Mesothelial cell of epicardium (in vitro differentiated cells): ENCODE measurements around the gene SKAP1. TPM values are rescaled to one million over a fixed set of nuclear protein-coding genes. Genes with fewer than 3 reads are reported as not detected.
"Not testable (repeated sequence)": the region's sequence is repeated elsewhere in the genome, so short reads cannot be mapped to it uniquely, and the experiment has no call there.

ENCODE experiments used
- DNase-seq, 2 experiments: peaks; one replicate each; pipeline ENCODE4 v3.0.0; 2021; ENCODE audit warnings: low spot score in 2 of 2; ENCODE audit not compliant: unreplicated experiment in 2 of 2
- H3K27ac Mint-ChIP-seq: 2 replicates; pipeline ENCODE4 v1.8.0; 2021; ENCODE audit warnings: mixed read lengths
- H3K27me3 Mint-ChIP-seq: 2 replicates; pipeline ENCODE4 v1.8.0; 2021; ENCODE audit warnings: low read depth, mixed read lengths
- H3K36me3 Mint-ChIP-seq: 2 replicates; pipeline ENCODE4 v1.8.0; 2021; ENCODE audit warnings: mixed read lengths
- H3K4me1 Mint-ChIP-seq: 2 replicates; pipeline ENCODE4 v1.8.0; 2021; ENCODE audit warnings: mixed read lengths
- H3K4me3 Mint-ChIP-seq: 2 replicates; pipeline ENCODE4 v1.8.0; 2021; ENCODE audit warnings: mild to moderate bottlenecking, moderate library complexity, mixed read lengths
- H3K9me3 Mint-ChIP-seq: 2 replicates; pipeline ENCODE4 v1.8.0; 2021; ENCODE audit warnings: mixed read lengths
- CTCF ChIP-seq: fragments of 200-600 bp; sonication (generic); IDR thresholded peaks from one replicate; pipeline ENCODE4 v1.5.0; 2021; ENCODE audit warnings: antibody characterized with exemption; ENCODE audit not compliant: unreplicated experiment
- total RNA-seq: library from RNA; stranded (reverse); gene quantifications from 3 replicates; pipeline ENCODE4 v1.2.1, GENCODE V29; 2021

The SKAP1 gene
- total RNA-seq, 1 donor from 2014 or later = 3.4 TPM

DNA sequence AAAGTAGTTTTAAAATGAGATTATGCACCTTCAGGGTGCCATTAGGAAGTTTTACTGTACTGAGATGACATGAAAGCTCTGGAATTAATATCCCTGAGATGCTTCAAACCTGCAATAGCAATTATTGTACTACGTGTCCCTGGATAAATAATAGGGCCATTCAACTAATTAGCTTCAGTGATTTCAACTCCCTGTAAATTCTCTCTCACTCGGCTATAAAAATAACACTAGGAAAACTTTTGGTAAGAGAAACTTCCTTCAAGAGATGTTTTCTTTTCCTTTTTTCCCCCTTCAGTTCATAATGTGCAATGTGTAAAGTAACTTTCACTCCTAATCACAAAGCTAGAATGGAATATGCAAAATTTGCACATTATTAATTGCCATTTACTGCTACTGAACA, 176.0 kb downstream of the SKAP1 start:
- Mint-ChIP-seq H3K9me3 (no peaks in the 10 kb centered on the region), H3K36me3 (no peaks in the 10 kb centered on the region), H3K27ac (no peak overlapping the region), H3K4me3 (no peak overlapping the region), H3K27me3 (no peaks in the 10 kb centered on the region), H3K4me1 (peaks cover 46% of the 10 kb centered on the region)
- no peak for TF ChIP-seq CTCF
- DNase-seq = no peak

DNA sequence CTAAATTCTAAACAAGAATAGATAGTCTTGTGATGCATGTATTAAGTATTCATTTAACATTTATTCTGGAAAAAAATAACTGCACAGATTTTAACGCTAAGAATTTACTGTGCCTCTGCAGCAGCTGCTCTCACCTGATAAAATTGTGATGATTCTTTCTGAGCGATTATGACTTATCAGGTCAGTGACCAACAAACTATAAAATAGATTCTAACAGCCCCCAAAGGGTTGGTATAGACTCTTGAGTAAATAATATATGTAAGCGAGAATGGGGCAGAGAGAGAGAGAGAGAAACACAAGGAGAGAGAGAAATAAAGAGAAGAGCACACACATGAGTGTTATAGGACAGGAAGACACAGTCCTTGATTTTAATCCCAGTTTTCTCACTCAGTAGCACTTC, 178.1 kb downstream of the SKAP1 start:
- H3K4me3 Mint-ChIP-seq = no peak overlapping the region
- H3K27ac Mint-ChIP-seq = no peak overlapping the region
- no peaks in the 10 kb centered on the region for H3K27me3 Mint-ChIP-seq
- TF ChIP-seq CTCF = no peak
- no peaks in the 10 kb centered on the region for H3K9me3 Mint-ChIP-seq
- H3K4me1 Mint-ChIP-seq = peaks cover 38% of the 10 kb centered on the region
- DNase-seq = no peak
- no peaks in the 10 kb centered on the region for H3K36me3 Mint-ChIP-seq

- H3K36me3 Mint-ChIP-seq = no peaks in the 10 kb centered on the region
- no peak for TF ChIP-seq CTCF
- no peaks in the 10 kb centered on the region for H3K27me3 Mint-ChIP-seq
- no peaks in the 10 kb centered on the region for H3K9me3 Mint-ChIP-seq
- H3K4me1 Mint-ChIP-seq = peaks cover 42% of the 10 kb centered on the region
- no peak overlapping the region for H3K4me3 Mint-ChIP-seq
- H3K27ac Mint-ChIP-seq = no peak overlapping the region
- DNase-seq = no peak
Observed at GRCh38 chr17:48250949-48251348, 179.1 kb downstream of the SKAP1 start.

- not testable (repeated sequence) for H3K36me3 Mint-ChIP-seq, H3K9me3 Mint-ChIP-seq, H3K4me3 Mint-ChIP-seq, H3K27ac Mint-ChIP-seq, DNase-seq, H3K27me3 Mint-ChIP-seq
- peaks cover 43% of the 10 kb centered on the region for H3K4me1 Mint-ChIP-seq
Observed at GRCh38 chr17:48250059-48250458, 180.0 kb downstream of the SKAP1 start.

DNA sequence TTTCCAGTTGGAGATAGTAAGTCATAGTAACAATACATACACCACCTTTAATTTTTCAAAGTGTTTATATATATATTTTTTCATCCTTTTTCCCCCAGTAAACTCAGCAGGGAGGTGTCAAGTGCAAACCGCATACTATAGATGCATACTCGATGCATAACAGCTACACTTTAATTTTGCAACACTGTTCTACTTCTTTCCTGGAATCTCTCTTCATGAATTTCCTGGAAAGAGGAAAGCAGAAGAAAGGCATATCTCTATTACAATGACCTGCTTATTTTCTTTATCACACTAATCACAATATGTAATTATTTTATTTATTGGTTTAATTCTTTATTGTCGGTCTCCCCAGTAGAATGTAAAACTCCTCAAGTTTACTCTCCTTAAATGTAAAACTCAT, 182.4 kb downstream of the SKAP1 start:
- Mint-ChIP-seq H3K4me3 (no peak overlapping the region), H3K9me3 (no peaks in the 10 kb centered on the region), H3K4me1 (peaks cover 46% of the 10 kb centered on the region), H3K36me3 (no peaks in the 10 kb centered on the region), H3K27me3 (no peaks in the 10 kb centered on the region), H3K27ac (no peak overlapping the region)
- DNase-seq = no peak
- TF ChIP-seq CTCF = no peak

GRCh38 chr17:48247038-48247437, 183.0 kb downstream of the SKAP1 start:
- no peak for DNase-seq
- H3K27me3 Mint-ChIP-seq = no peaks in the 10 kb centered on the region
- no peaks in the 10 kb centered on the region for H3K9me3 Mint-ChIP-seq
- H3K36me3 Mint-ChIP-seq = no peaks in the 10 kb centered on the region
- H3K4me1 Mint-ChIP-seq = peaks cover 47% of the 10 kb centered on the region
- no peak for TF ChIP-seq CTCF
- no peak overlapping the region for H3K27ac Mint-ChIP-seq
- H3K4me3 Mint-ChIP-seq = no peak overlapping the region
